ENCODE data around the gene TNS3. TPM values are rescaled to one million over a fixed set of nuclear protein-coding genes. Genes with fewer than 3 reads are reported as not detected.
"Not testable (repeated sequence)": the region's sequence is repeated elsewhere in the genome, so short reads cannot be mapped to it uniquely, and the experiment has no call there.

TNS3 gene
- polyA plus RNA-seq, 3 donors, result 92.4 to 94.7 (median 93.7) TPM

DNA sequence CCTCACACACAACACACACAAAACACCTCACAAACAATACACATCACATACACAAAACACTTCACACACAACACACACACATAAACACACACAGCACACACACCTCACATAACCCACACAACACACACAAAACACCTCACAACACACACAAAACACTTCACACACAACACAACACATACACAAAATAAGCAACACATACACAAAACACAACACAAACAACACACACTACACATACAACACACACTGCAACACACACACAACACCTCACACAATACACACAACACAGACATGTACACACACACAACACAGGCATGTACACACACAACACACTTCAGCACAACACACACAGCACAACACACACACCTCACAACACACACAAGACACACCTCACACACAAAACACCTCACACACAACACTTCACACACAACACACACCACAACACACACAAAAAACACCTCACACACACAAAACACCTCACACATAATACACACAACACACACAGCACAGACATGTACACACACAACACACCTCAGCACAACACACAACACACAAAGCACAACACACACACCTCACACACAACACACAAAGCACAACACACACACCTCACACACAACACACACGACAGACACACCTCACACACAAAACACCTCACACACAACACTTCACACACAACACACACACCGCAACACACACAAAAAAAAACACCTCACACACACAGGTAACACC, 107.5 kb downstream of the TNS3 start:
- DNase-seq, result no peak

DNA sequence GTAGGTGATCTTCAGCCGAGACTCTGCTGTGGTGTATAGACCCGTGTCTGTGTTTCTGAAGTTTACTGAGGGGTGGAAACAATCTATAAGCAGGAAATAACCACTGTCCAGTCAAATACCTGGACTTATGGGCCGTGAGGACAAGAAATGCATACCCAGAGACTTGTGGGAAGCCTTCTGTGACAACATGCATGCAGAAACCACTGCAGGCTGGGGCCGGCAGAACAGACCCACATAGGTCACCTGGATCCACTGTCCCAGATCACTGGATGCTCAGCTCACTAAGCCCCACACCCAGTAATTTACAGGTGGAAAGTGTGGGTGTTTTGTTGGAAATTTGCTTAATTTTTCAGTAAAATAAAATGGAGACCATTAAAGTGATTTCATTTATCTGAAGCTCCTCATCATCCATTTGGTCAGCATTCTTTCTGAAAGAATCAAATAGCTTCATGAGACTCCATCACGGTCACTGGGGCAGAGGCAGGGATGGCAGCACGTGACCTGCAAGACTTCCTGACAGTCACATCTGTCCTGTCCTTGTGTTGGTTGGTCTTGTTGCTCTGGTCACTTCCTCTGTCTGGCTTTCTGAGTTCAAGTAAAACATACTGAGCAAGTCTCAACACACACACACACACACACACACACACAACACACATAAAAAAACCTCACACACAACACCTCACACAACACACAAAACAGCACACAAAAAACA, 108.3 kb downstream of the TNS3 start:
- no peak for DNase-seq

DNA sequence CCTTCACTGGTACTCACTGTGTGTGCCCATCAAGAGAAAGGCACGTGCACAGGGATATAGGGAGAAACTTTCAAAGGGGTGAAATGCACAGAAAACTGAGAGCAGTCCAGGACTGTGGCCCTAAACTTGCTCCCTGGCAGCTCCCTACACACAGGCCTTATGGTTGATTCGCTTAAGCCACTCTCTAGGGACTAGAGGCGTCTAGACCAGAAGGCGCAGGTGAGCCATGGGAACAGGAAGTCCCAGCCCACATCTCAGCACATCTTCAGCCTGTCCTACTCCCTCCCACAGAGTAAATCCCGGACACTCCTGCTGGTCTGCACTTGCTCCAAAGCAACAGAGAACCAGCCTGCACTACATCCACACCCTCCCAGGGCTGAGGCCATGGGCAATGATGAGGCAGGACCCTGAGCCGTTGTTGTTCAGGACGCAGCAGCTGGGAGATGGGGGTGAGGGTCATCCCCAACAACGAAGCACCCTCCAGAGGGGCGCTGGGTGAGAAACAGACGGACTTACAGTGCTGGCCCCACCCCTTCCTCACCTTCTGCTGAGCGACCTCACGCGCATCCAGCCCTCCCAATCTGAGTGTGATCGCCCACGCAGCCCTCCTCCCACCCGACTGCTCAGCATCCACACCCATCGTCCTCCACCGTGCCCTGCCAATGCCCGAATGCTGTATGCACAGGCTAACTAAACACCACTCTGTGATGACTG, 109.3 kb downstream of the TNS3 start:
- no peak for DNase-seq

DNA sequence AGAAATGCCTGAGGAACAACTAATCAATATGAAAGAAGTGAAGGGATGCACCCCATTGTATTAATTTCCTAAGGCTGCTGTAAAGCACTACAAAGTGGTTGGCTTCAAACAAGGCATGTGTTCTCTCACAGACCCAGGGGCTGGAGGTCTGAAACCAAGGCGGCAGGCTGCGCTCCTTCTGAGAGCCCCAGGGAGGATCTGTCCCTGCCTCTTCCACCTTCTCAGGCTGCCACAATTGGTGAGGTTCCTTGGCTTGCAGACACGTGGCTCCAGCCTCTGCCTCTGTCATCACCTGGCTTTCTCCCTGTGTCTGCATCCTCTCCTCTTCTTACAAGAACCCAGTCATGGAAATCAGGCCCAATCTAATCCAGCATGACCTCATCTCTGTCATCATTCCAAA, 110.1 kb downstream of the TNS3 start:
- DNase-seq, result no peak

DNA sequence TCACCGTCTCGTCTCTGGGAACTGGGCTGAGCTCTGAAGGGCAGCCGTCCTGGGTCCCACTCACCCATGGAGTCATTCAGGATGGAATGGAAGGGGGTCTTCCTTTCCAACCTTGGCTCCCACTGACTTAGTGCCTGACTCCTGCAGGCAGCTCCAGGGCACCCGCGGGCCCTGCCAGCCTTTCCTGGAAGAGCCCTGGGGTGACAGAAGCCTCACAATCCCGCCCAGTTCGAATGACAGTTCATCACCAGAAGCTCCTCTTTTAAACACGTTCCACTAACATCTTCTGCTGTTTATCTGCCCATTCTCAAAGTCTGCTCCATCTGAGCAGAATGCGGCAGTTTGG, 110.6 kb downstream of the TNS3 start:
- DNase-seq, result no peak

DNA sequence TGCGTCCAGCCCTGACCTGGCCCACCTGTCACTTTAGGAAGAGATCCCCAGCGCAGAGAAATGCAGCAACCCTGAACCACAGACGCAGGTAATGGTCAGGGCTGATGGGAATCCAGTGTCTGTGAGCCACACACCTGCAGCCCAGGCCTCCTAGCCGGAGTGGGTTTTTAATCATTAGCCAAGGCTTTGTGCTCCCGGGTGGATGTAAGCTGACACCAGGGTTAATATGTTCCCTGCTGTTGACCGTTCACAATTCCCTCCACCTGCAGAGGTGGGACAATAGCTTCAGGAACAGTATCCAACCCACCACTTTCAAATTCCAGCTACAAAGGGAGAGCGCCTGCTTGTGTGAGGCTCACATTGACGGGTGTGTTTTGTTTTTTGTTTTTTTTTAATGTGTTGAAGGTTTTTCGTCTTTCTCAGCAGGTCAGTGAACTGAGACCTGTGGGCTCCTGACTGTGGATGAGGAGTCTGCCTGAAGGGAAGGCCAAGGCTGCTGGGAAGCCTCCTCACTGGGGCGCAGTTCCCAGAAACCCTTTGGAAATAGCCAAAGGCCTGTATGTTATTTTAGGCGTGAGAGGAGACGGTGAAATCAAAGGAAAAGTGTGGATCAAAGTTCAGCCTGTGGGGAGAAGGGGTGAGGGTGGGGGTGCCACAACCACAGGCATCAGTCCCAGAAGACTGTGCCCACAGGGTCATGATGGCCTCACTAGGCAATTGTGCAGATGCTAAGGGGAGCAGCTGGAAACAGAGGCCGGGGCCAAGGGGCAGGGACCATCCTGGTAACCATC, 111.1 kb downstream of the TNS3 start:
- DNase-seq, result peak; percentile 76

DNA sequence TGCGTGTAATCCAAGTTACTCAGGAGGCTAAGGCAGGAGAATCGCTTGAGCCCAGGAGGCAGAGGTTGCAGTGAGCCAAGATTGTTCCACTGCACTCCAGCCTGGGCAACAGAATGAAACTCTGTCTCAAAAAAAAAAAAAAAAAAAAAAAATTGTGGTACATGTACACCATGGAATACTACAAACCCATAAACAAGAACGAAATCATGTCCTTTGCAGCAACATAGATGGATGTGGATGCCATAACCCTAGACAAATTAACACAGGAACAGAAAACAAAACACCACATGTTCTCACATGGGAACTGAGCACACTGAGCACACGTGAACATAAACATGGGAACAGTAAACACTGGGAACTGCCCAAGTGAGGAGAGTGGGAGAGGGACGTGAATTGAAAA, 112.1 kb downstream of the TNS3 start:
- DNase-seq, result not testable (repeated sequence)

DNA sequence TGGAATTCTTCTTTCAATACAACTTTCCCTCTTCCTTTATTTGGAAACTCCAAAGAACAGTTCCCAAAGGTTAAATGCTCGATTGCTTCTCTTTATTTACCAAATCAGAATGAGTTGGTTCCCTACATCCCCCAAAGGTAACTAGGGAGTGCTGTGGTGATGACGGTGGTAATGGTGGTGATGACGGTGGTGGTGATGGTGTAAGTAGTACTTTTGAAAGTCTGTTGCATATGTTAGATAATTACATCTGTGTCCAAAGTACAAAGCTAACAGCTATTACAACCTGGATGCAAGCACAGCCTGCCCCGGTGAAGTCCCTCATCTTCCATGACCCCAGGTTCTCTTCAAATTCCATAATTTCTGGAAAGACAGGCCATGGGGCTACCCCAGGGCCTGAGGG, 115.1 kb downstream of the TNS3 start:
- no peak for DNase-seq

DNA sequence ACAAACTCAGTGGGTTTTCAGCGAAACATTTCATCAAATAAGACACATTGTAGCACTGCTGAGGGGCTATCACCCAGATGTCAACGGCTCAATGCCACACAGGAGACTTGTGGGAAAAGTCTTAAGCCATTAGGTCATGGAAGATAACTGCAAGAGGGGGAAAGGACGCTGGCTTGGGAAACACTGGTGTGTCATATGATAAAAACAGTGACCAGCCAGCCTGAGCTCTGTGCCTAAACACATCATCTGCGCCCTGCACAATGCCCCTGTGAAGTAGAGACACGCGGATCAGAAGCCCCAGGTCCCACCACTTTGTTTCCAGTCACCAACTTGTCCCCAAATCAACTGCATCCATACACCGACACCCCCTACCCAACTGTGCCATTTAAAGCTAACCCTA, 116.7 kb downstream of the TNS3 start:
- DNase-seq, result no peak

DNA sequence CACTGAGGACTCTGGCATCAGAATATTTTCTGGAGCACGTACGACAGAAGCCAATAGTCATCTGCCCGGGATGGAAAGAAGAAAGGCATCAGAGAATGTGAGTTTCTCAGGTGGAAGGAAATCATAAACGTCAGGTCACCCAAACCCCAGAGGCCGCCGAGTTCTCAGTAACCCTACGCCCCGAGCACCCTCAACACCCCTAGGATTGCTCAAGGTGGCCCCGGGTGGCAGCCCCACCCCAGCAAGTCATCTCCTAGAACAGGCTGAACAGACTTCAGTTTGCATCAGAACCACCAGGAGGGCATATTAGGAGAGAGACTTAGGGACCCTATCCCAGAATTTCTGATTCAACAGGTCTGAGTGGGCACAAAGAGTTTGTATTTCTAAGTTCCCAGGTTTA, 117.6 kb downstream of the TNS3 start:
- no peak for DNase-seq

DNA sequence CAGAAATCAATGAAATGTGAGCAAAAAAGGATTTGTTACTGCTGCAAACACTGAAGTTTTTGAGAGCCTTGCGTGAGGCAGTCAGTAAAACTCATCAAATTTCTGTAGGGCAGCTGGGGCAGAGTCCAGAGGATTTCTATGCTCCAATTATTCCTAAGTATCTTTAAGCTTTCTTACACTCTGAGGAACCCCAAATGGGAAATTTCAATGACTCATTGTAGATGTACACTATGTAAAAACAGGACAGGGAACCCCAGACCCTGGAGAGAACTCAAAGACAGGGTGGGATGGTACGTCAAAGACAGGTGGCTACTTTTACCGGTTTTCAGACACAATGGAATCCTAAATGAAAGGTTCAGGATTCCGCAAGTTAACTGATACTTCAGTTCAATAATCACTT, 120.2 kb downstream of the TNS3 start:
- DNase-seq, result no peak

DNA sequence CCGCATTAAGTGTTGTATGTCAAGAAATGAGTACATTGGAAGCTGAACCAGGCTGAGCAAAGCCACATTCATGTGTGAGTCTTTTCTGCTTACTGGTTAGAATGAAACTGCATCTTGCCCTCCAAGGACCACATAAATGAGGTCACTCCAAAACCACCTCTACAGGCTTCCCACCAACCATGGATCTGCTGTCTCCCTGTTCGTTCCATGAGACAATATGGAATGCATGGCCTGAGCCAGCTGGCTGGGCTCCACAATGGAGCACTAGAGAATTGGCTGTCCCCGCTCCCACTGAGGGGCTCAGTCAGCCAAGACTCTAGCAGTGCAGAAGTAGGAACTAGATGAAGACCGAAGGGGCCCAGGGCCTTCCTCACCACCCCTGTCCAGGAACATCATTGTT, 120.8 kb downstream of the TNS3 start:
- DNase-seq, result no peak

DNA sequence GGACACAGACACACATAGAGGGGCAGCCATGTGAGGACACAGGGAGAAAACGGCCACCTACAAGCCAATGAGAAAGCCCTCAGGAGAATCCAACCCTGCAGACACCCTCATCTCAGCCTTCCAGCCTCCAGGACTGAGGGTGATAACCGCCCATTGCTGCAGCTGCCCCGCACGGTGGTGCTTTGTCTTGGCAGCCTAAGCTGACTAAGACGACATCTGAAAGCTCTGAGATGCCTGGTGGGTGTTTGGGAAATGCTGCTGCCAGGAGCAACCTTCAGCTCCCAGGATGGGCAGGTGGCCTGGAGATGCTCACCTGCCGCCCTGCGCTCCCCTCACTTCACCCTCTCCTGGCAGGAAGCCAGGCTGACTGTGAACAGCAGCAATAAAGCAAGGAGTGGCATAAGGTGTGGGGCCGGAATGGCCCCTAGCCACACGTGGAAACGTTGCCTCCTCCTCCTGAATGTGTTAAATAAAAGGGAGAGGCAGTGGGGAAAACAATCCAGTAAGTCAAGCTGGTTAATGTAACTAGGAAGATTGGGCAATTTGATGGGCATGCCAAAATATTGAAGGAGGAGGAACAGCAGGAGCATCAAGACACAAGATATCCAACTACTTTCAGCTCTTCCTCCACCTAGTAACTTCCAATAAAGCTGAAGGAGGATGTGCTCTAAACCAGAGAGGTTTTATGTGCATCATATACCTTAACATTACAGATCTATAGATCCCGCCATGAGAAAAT, 121.5 kb downstream of the TNS3 start:
- DNase-seq, result no peak

DNA sequence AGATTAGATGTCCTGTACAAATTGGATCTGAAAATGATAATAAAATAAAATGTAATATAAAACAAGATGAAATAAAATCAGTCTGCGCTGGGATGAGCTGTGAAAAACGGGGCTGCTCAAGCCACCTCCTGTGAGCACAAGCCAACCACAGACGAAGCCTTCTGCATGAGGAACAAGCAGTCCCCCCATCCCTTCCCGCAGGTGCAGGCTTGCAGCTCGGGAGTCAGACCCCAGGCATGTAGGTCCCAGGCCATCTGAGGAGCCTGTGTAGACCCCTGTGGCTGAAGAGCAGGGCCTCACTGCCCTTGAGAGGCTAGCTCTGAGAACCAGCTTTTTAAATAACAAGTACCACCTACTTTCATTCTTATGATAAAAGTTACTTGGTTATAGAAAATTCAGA, 123.4 kb downstream of the TNS3 start:
- DNase-seq, result no peak

DNA sequence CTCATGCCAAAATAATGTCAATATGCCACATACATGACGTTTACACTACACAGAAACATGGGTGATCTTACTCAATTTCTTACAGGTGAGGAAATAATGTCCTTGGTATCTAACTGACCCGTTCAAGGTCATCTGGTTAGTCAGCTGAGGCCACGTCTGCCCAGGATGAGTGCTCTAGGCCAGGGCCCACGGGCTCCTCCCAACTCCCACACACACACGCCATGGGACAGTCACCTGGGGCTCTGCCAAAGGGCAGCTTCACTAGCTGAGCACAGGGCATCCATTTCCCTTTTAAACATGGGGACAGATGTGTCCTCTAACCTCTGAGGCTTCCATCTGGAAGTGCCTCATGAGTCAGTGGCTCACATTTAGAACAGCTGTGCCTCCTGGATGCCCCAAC, 123.9 kb downstream of the TNS3 start:
- no peak for DNase-seq

DNA sequence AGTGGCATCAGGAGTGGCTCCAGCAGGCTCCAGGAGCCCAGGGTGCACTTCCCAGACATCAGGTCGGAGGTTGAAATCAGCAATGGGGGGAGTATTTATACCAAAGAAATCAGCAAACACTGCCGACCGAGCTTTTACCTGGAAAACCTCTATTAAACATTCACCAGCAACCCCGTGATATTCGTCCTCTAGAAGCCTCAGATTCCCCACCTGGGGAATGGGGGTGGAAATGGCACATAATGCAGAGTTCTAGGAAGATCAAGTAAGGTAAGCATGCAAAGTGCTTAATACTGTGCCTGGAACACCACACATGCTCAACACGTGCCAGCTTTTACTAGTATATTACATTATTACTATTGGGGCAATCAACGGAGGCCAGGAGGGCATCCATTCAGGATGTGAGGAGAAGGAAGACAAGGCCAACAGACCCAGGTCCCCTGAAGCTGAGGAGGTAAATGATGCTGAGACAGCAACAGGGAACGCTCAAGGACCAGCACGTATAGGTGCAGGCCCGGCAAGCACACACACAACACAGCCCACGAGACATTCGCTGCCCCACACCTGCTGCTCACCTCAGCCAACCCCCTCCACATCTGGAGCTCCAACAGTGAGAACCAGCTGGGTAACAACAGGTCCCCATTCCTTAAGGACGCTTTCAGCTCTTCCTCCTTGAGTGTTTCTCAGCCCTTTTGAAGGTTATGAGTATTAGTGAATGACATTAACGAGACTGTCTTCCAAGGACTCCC, 125.5 kb downstream of the TNS3 start:
- DNase-seq, result no peak

DNA sequence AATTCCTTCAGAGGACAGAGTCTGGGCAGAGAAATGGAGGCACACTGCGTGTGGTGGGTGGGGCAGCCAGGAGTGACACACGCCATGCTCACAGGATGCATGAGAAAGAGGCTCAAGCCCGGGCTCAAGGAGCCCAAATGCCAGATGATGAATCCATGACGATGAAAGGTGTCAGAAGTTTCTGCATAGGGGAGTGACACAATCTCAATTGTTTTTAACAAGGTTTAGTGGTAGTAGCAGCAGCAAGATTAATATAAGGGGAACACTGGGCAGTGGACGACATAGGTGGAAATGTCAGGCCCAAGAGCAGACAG, 126.1 kb downstream of the TNS3 start:
- DNase-seq, result no peak

DNA sequence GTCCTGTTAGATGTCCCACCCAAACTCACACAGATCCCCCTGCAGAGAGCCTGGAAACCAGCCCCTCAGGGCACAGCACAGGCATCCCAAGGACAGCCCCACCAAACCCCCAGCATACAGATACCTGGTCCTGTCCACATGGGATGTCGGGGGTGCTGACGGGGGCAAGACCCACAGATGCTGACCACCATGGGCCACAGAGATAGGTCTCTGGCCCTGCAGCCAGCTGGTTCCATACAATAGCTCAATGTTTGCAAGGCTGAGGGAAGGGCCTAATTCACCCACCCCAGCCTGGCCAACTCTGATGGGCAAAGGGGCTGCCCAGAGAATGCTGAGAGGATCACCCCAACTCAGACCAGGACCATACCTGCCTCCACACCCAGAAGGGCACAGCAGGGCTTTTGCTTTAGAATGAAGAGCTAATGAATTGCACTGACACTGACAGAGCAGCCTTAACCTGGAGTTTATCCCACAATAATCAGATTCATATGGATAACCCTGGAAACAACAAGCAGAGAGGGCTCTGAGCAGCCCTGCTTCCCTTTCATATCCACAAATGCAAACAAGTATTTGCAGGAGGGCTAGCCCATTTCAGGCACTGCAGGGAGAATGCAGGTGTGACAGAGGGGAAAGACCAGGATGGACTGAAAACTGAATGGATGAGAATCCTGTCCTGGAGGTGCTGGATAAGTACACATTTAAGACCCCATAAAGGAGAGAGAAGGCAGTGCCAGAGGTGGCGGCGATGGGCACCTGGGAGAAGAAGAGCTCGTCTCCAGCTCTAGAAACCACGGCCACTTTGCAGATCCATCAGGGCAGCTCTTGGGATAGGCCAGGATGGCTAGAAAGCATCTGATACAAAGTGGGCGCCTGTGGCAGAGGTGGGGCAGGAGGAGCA, 126.7 kb downstream of the TNS3 start:
- DNase-seq, result no peak

DNA sequence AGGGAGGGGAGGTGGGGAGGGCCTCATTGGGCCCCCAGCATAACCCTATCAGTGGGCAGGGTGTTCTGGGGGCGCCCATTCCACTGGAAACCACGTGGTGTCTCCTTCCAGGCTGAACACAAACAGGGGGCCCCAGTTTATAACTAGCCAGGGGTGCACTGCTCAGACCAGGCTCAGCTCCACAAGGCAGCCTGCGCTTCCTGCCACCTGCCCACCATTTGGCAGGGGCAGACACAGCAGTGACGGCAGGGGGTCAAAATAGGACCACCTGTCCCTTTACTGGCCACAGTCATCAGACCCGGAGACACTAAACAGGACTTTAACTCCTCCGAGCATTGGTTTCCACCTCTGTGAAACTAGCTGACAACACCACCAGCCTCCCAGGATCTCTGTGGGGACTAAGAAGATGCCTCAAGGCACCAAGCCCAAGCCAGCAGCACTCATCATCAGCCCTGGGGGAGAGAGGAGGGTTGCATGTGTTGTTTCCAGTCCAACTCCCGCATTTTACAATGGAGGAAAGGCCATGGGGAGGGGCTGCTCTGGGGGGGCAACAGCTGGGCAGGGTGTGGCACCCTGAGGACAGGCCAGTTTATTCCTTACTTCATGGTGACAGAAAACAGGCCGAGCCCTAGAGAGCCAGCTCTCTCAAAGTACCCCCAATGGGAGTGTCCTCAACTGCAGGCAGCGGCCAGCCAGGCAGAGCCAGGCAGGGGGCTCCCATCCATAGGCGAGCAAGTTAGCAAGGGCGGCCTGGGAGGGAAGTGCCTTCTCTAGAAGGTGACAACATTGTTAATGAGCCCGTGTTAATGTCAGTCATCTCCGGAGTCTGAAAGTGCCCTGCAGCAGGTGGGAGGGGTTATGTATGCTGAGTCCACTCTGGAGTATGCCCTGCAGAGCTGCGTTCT, 127.6 kb downstream of the TNS3 start:
- no peak for DNase-seq

All from renal pelvis (tissue), 4 donors.